ENCODE results near the gene PCNX2. TPM values are rescaled to one million over a fixed set of nuclear protein-coding genes. Genes with fewer than 3 reads are reported as not detected.

PCNX2 gene
- polyA plus RNA-seq, 1 donor (not counting 4 experiments of a cell fraction or from before 2014, with no cell fraction given), result 18.0 TPM

DNA sequence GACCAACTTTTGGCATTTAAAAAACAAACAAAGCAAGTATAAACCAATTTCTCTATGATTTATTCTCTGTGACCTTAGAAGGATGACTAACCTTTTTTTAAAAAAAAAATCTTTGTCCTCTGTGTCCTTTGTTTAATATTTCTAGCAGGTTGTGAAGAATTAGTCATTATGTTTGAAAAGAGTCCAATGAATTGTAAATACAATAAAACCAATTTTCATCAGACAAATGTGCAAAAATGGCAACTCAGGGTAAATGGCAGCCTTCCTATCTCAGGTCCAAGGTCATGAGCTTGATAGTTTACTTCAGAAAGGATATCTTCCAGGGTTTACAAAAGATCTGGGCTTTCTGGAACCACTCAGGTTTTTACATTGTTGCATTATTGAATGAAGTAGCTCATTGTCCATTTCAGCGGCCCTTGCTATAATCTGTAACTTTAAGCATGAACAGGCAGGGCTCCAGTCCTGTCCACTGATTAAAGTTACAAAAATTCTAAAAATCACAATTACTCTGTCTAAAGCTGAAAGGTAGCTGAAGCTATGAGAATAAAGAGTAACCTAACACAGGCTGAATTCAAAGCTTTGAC, 20.3 kb upstream of the PCNX2 start:
- dilution Hi-C loops (cut with MboI; ENCODE audit: extremely low pct_ligation_motif_present, low sequenced_read_pairs), result no loop called here
- Histone ChIP-seq H3K9me3 (ENCODE audit: control insufficient read depth, low read depth, low read length) (no peaks in the 10 kb centered on the region), H3K4me3 (ENCODE audit: control insufficient read depth in 2 of 3, extremely low read depth in 1 of 3, insufficient read depth in 2 of 3, low read depth in 1 of 3, low read length in 3 of 3) (no peak overlapping the region), H4K20me1 (ENCODE audit: control insufficient read depth, extremely low read depth, insufficient read depth, low read length) (no peaks in the 10 kb centered on the region), H2AFZ (ENCODE audit: control insufficient read depth, low read length) (no peak overlapping the region), H3K9me1 (ENCODE audit: control insufficient read depth, extremely low read depth, insufficient read depth, low read length) (no peaks in the 10 kb centered on the region), H3K4me1 (ENCODE audit: control insufficient read depth, extremely low read depth, insufficient read depth, low read length) (no peaks in the 10 kb centered on the region), H3K4me2 (ENCODE audit: control insufficient read depth, extremely low read depth, insufficient read depth, low read depth, low read length) (no peak overlapping the region), H3K79me2 (ENCODE audit: control insufficient read depth, insufficient read depth, low read length) (no peaks in the 10 kb centered on the region), H3K36me3 (ENCODE audit: control insufficient read depth in 2 of 2, extremely low read depth in 1 of 2, insufficient read depth in 2 of 2, low read length in 2 of 2) (no peaks in the 10 kb centered on the region), H3K27ac (ENCODE audit: control insufficient read depth, insufficient read depth, low read length) (no peak overlapping the region), H3K27me3 (ENCODE audit: control insufficient read depth, extremely low read depth, insufficient read depth, low read length) (no peaks in the 10 kb centered on the region), H3K9ac (ENCODE audit: control insufficient read depth, extremely low read depth, insufficient read depth, low read length) (no peak overlapping the region)
- TF ChIP-seq EZH2 (IDR thresholded peaks at IDR 0.05; ENCODE audit: low read length), result no peak
- TF ChIP-seq CTCF (optimal IDR thresholded peaks at IDR 0.05 in 1 of 3, IDR thresholded peaks at IDR 0.05 in 1 of 3, conservative IDR thresholded peaks at IDR 0.05 in 1 of 3; ENCODE audit: extremely low read depth in 1 of 3, insufficient read depth in 2 of 3, low read length in 3 of 3), result no peak
- FAIRE-seq (no peak), DNase-seq (ENCODE audit: low read depth, low spot score) (no peak)

DNA sequence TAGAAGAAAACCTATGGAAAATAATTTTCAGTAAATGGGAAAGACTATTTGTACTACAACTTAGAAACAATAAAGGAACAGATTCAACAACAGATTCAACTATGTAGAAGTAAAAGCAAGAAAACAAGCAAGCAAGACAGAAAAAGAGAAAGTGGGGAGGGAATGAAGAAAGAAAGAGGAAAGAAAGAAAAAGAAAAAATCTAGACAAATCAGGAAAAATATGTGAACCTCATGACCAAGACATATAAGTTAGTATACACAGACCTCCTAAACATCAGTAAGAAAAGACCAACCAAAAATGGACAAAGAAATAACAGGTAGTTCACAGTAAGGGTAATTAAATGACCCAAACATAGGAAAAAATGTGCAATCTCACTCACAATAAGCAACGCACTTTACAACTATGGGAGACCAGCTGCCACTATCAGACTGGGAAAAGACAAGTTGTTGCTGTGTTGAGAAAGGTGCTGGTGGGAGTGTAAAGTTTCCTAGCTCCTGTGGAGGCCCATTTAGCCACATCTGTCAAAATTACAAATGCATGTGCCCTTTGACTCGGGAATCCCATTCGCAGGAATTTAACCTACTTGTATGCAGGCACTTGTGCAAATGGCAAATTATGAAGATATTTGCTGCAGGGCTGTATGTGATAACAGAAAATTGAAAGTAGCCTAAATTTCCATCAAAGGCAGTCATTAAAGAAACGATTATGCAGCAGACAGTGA, 18.1 kb upstream of the PCNX2 start:
- no peak overlapping the region for H3K4me3 ChIP-seq (ENCODE audit: control insufficient read depth in 2 of 3, extremely low read depth in 1 of 3, insufficient read depth in 2 of 3, low read depth in 1 of 3, low read length in 3 of 3)

More for the DNA sequence above, 18.1 kb upstream of the PCNX2 start:
- DNase-seq (ENCODE audit: low read depth, low spot score), result no peak
- Histone ChIP-seq H3K36me3 (ENCODE audit: control insufficient read depth in 2 of 2, extremely low read depth in 1 of 2, insufficient read depth in 2 of 2, low read length in 2 of 2) (no peaks in the 10 kb centered on the region), H3K4me2 (ENCODE audit: control insufficient read depth, extremely low read depth, insufficient read depth, low read depth, low read length) (no peak overlapping the region), H3K27me3 (ENCODE audit: control insufficient read depth, extremely low read depth, insufficient read depth, low read length) (no peaks in the 10 kb centered on the region), H3K4me1 (ENCODE audit: control insufficient read depth, extremely low read depth, insufficient read depth, low read length) (no peaks in the 10 kb centered on the region), H4K20me1 (ENCODE audit: control insufficient read depth, extremely low read depth, insufficient read depth, low read length) (no peaks in the 10 kb centered on the region), H3K79me2 (ENCODE audit: control insufficient read depth, insufficient read depth, low read length) (no peaks in the 10 kb centered on the region), H3K27ac (ENCODE audit: control insufficient read depth, insufficient read depth, low read length) (no peak overlapping the region), H3K9ac (ENCODE audit: control insufficient read depth, extremely low read depth, insufficient read depth, low read length) (no peak overlapping the region), H2AFZ (ENCODE audit: control insufficient read depth, low read length) (no peak overlapping the region), H3K9me1 (ENCODE audit: control insufficient read depth, extremely low read depth, insufficient read depth, low read length) (no peaks in the 10 kb centered on the region), H3K9me3 (ENCODE audit: control insufficient read depth, low read depth, low read length) (no peaks in the 10 kb centered on the region)
- TF ChIP-seq EZH2 (IDR thresholded peaks at IDR 0.05; ENCODE audit: low read length) (no peak), CTCF (optimal IDR thresholded peaks at IDR 0.05 in 1 of 3, IDR thresholded peaks at IDR 0.05 in 1 of 3, conservative IDR thresholded peaks at IDR 0.05 in 1 of 3; ENCODE audit: extremely low read depth in 1 of 3, insufficient read depth in 2 of 3, low read length in 3 of 3) (no peak)
- FAIRE-seq, result no peak
- dilution Hi-C loops (cut with MboI; ENCODE audit: extremely low pct_ligation_motif_present, low sequenced_read_pairs), result no loop called here
